ENCODE data around the gene P2RX3.

P2RX3 gene

GRCh38 chr11:57376095-57377090, 38.2 kb downstream of the P2RX3 start:
- DNase-seq, result no peak

GRCh38 chr11:57377107-57377506, 39.0 kb downstream of the P2RX3 start:
- peak; percentile 12 for DNase-seq

- DNase-seq, result no peak
Observed at GRCh38 chr11:57378186-57378585, 40.0 kb downstream of the P2RX3 start.

- no peak for DNase-seq
Observed at GRCh38 chr11:57379732-57380131, 41.6 kb downstream of the P2RX3 start.

GRCh38 chr11:57380975-57381374, 42.8 kb downstream of the P2RX3 start, which contains the start of gene PRG3:
Gene PRG3, minus strand, starts transcription at chr11:57381150. Its CDS starts 442 bp downstream, at chr11:57380708.
- DNase-seq, result no peak

- no peak for DNase-seq
Observed at GRCh38 chr11:57386178-57386940, 48.2 kb downstream of the P2RX3 start.

GRCh38 chr11:57387289-57388030, 49.3 kb downstream of the P2RX3 start:
- DNase-seq, result no peak

GRCh38 chr11:57390535-57390934, 52.4 kb downstream of the P2RX3 start, which contains the start of gene PRG2:
Gene PRG2, minus strand, starts transcription at chr11:57390650. Its CDS starts 706 bp downstream, at chr11:57389944.
- DNase-seq, result no peak

GRCh38 chr11:57391111-57391510, 53.0 kb downstream of the P2RX3 start:
- no peak for DNase-seq

GRCh38 chr11:57391539-57391938, 53.4 kb downstream of the P2RX3 start:
- DNase-seq, result no peak

GRCh38 chr11:57392066-57392762, 54.1 kb downstream of the P2RX3 start:
- DNase-seq, result no peak

- DNase-seq, result no peak
Observed at GRCh38 chr11:57392763-57393105, 54.6 kb downstream of the P2RX3 start.

GRCh38 chr11:57394203-57394965, 56.2 kb downstream of the P2RX3 start:
- DNase-seq, result no peak

- DNase-seq, result no peak
Observed at GRCh38 chr11:57395905-57396623, 57.9 kb downstream of the P2RX3 start.

- no peak for DNase-seq
Observed at GRCh38 chr11:57396744-57397143, 58.6 kb downstream of the P2RX3 start.

- DNase-seq, result no peak
Observed at GRCh38 chr11:57397394-57397990, 59.3 kb downstream of the P2RX3 start.

- DNase-seq, result no peak
Observed at GRCh38 chr11:57399221-57399620, 61.1 kb downstream of the P2RX3 start.

- no peak for DNase-seq
Observed at GRCh38 chr11:57399972-57400578, 61.9 kb downstream of the P2RX3 start.

GRCh38 chr11:57402188-57403002, 64.2 kb downstream of the P2RX3 start:
- peak; percentile 33 for DNase-seq
